Stimulated activated CD8-positive, alpha-beta memory T cell treated with anti-CD3 and anti-CD28 coated beads, Interleukin-15, amount 100 ng/mL, for 24 hours (primary cell): ENCODE results near the gene BAIAP3.

Experiments used
- DNase-seq: peaks from one replicate; pipeline ENCODE4 v3.0.0-alpha.2; 2020; ENCODE audit warnings: low read depth

Gene BAIAP3

DNA sequence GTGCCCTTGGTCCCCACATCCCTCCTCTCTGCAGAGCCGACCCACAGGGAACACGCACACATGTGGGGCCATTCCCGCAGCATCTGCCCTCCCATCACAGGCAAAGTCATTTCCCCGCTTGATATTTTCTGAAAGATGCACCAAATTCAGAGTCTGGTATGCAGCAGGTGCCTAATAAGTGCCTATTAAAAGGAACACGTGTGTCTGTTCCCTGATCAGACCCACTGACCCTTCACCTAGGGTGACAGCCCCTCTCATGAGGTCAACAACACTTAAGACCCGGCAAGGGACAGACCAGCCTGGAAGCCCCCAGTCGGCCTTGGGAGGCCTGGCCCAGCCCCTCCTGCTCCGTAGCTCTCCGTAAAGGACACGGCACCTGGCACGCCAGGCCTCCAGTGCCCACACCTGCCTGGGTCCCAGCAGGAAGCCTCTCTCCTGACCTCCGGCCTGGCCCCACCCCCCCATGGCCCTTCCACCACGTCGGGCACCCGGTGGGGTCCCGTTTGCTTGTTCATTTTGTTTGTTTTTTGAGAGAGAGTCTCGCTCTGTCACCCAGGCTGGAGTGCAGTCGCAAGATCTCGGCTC lies 61.0 kb downstream of the BAIAP3 start:
- DNase-seq: no peak

DNA sequence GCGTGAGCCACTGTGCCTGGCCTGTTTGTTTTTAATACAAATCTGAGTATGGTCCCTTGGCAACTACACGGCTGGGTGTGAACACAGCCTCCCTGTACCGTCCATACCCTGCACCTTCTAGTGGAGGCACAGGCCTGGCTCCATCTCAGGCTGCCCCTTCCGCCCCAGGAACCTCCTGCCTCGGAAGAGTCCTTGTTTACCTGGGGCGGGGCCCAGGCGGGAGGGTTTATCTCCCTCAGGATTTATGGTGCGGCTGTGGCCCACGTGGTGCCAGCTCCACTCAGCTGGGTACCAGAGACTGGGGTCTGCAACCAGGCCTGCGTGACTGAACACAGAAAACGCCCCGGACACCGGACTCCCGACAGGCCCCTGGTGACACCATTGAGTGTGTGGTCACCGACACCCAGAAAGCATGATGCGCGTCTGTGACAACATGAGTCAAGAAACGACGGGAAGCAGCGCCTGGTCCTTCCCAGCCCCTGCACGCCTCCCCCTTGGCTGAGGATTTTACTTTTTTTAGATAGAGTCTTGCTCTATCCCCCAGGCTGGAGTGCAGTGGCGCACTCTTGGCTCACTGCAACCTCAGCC lies 62.1 kb downstream of the BAIAP3 start:
- no peak for DNase-seq

DNA sequence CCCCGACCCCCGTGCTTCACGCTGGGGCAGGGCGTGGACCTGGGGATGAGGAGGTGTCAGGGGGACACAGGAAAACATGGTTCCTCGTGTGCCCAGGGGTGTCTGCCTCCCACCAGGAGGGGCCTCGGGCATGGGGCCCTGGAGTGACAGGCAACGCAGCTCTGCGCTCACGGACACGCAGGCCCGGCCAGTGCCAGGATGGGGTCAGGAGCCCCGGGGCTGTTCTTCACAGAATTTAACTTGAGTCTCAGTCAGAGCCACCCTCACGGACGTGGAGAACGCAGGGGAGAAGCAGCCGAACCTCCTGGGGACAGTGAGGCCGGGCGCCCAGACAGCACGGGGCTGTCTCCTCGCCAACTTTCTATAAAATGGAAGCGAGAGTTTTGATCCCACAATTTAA lies 64.3 kb downstream of the BAIAP3 start:
- DNase-seq: no peak

DNA sequence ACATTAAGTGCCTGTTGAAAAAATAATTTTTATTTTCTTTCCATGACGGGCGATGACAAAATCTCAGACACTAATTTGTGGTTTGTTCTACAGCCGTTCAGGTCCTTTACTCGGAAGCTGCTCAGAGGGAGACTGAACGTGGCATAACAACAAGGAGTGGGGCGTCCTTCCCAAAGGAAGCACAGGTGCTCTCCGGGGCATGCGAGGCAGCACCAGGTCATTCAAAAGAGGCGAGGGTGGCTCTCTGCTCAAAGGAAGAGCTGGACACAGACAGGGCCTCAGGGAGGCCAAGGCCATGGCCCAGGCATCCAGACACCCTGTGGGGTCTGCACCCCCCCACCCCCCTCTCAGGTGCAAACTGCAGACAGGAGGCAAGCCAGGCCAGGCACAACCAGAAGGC lies 64.9 kb downstream of the BAIAP3 start:
- DNase-seq: no peak
